Retinal pigment epithelial cell (primary cell): ENCODE data around the gene ERO1A.

Experiments used
- DNase-seq: peaks from one replicate; pipeline ENCODE4 v3.0.0-alpha.2; 2010; ENCODE audit warnings: low read depth
- H3K4me3 ChIP-seq: 2 replicates; pipeline ENCODE4 v1.5.1; 2011; ENCODE audit warnings: mild to moderate bottlenecking, low read length, control low read depth, moderate library complexity
- TF ChIP-seq, protein P1 (sequence below): conservative IDR thresholded peaks from 2 replicates; pipeline ENCODE4 v1.5.1; 2011; ENCODE audit warnings: low read depth, low read length, control low read depth, inconsistent platforms

Gene ERO1A

DNA sequence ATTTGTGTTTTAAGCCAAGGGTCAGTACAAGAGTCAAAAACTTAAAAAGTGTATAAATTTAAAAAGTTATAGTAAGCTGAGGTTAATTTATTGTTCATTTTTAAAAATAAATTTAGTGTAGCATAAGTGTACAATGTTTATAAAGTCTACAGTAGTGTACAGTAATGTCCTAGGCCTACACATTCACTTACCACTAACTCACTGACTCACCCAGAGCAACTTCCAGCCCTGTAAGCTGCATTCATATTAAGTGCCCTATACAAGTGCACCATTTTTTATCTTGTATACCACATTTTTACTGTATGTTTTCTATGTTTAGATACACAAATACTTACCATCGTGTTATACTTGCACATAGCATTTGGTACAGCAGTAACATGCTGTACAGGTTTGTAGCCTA lies 105.0 kb downstream of the ERO1A start:
- no peak for DNase-seq
- H3K4me3 ChIP-seq = no peak overlapping the region
- TF ChIP-seq, protein P1, sequence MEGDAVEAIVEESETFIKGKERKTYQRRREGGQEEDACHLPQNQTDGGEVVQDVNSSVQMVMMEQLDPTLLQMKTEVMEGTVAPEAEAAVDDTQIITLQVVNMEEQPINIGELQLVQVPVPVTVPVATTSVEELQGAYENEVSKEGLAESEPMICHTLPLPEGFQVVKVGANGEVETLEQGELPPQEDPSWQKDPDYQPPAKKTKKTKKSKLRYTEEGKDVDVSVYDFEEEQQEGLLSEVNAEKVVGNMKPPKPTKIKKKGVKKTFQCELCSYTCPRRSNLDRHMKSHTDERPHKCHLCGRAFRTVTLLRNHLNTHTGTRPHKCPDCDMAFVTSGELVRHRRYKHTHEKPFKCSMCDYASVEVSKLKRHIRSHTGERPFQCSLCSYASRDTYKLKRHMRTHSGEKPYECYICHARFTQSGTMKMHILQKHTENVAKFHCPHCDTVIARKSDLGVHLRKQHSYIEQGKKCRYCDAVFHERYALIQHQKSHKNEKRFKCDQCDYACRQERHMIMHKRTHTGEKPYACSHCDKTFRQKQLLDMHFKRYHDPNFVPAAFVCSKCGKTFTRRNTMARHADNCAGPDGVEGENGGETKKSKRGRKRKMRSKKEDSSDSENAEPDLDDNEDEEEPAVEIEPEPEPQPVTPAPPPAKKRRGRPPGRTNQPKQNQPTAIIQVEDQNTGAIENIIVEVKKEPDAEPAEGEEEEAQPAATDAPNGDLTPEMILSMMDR = no peak
